Endometrium (tissue), 2 donors: ENCODE results near the gene KDF1.
A peak's percentile ranks its signal among the peaks of the same experiment; 100 is the strongest.
"Not testable (repeated sequence)": the region's sequence is repeated elsewhere in the genome, so short reads cannot be mapped to it uniquely, and the experiment has no call there.

Source experiments
- FAIRE-seq: peaks from 2 replicates; lab custom pipeline; 2012; peaks lifted over from hg19 to GRCh38; lab: Jason Lieb, UNC
- donor health status: control.
- donor health status: control.

Gene KDF1

DNA sequence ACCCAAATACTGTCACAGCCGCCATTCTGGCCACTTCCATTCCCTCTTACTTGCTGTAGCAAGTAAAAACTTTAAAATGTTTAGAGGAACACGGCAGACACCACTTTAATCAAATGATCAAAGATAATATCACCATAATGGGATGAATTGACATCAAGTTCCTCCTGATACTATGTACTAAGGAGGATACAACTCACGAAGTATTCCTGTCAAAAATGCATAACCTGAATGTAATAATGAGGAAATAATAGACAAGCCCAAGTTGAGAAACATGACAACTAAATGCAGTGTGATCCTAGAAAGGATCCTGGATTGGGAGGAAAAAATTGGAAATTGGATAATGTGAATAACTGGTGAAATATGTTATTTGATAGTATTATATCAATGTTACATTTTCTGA lies 3.9 kb downstream of the KDF1 start:
- no peak for FAIRE-seq

DNA sequence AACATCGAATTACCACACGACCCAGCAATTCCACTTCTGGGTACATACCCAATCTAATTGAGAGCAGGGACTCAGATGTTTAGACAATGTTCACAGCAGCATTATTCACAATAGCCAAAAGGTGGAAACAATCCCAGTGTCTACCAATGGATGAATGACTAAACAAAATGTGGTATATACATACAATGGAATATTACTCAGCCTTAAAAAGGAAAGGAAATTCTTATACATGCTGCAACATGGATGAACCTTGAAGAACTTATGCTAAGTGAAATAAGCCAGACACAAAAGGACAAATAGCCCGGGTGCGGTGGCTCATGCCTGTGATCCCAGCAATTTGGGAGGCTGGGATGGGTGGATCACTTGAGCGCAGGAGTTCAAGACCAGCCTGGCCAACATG lies 6.9 kb downstream of the KDF1 start:
- no peak for FAIRE-seq

DNA sequence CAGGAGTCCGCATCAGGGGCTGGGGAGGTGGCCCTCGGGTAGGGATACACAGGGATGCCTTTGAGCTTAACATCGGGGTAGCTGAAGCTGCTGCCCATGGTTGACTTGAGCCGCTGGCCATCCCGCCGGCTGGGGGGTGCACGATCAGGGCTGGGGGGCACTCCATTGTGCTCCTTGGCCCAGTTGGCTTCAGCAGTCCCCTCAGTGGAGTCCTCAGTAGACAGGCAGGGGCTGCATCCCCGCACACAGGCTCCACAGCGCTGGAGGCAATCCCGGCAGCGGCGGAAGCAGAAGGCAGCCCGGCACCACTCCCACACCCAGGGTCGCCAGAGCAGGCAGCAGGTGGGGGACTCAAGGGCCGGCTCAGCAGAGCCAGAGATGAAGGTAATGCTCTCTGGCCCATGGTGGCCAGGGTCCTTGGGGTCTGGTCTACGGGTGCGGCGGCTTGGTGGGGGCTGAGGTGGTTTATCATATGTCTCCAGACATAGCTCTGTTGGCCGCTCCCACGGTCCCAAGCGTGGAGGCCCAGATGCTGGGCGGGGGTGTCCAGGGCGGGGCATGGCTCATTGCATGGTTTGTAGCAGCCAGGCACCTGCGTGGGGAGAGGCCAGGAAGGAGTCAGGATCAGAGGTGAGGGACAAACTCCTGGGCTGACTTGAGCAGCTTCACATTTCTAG lies 8.3 kb downstream of the KDF1 start:
- no peak for FAIRE-seq

DNA sequence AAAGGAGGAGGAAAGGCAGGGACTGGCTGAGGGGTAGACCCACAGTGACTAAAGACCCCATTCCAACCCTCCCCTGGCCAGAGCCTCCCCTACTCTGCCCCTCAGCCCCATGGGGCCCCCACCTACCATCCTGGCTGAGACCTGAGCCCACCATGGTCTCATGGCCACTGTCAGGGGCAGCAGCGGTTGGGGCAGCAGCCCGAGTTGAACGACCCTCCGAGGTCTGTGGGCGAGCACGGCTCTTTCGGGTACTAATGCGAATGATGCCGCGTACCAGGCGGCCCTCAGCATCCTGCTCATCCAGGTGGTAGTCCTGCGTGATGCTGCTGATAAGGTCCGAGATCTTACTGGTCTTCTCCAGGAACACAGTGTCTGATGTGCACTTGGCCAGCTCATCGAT lies 9.1 kb downstream of the KDF1 start:
- no peak for FAIRE-seq

- no peak for FAIRE-seq
Measured at GRCh38 chr1:26950602-26951001, 9.7 kb downstream of the KDF1 start.

DNA sequence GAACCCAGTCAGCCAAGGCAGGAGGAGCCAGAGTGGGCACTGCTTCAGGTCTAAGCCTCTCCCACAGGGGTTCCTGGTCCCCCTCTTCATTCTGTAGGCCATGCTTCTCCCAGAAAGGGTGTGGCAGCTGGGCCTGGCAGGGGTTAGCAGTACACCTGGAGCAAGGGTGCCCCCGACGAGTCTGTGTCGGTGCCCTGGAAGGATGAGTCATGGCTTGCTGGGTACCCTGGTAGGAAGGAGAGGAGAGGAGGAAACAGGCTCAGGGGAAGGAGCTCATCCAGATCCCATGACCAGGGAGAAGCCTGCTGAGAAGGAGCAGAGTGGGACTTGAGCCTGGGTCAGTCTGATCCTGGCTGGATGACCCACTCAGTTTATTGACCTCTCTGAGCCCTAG lies 10.3 kb downstream of the KDF1 start:
- FAIRE-seq: no peak

DNA sequence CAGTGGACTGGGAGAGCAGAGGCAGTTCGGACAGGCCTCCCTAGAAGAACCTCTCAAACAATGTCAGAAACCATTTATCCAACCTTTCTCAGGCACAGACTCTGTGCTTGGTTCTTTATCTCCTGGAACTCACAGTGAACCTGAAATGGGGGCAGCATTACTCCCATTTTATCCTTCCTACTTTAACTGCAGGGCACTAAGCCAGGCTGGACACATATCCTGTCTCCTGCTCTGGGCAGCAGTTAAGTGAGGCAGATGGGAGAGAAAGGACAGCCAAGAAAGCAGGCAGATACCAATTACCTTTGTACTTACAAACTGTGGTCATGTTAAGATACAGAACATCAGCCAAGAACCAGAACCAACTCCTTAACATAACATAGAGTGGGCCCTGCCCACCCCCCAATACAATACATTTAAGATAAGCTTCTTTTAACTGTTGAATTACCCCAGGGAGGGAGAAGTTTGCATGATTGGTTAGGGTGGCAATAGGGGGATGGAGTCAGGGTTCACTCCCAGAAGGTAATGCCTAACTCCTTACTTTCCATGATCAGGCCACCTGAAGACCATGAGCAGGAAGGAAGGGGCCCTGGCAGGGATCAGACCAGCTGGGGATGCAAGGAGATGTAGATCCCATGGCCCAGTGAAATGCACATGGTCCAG lies 10.9 kb downstream of the KDF1 start:
- FAIRE-seq: no peak

DNA sequence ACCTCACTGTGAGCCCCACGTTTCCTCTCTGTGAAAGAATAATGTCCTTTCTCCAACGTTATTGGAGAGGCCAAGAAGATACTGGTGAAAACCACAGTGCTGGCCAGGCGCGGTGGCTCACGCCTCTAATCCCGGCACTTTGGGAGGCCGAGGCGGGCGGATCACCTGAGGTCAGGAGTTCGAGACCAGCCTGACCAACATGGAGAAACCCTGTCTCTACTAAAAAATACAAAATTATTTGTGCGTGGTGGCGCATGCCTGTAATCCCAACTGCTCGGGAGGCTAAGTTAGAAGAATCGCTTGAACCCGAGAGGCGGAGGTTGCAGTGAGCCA lies 11.6 kb downstream of the KDF1 start:
- not testable (repeated sequence) for FAIRE-seq

DNA sequence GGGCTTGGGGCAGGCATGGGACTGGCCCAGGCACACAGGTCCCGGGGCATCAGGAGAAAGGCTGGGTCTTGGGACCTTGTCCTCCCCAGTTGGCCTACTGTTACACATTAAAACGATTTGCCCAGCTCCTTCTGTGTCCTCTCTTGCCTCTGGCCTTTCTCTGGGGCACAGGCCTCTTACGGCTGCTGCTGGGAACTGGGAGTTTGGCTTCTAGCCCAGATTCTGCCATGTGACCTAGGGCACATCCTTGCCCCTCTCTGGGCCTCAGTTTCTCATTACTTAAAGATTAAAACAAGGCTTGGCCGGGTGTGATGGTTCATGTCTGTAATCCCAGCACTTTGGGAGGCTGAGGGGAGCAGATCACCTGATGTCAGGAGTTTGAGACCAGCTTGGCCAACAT lies 14.0 kb downstream of the KDF1 start:
- FAIRE-seq: no peak

DNA sequence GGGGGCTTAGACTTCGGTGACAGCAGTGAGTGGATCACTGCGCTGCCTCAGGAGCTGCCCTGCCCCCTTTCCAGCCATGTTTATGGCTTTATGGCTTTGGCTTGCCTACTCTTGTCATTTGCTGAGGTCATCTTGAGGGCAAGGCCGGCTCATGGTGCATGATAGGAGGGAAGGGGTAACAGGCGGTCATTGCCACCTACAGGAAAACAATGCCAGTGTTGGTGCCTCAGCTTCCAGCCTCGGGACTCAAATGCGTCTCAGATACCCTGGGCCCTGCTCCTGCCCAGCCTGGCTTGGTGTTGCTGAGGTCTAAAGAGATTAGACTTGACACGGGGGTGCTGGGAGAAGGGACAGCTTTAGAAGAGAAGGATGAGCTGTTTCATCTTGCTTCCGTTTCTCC lies 14.5 kb downstream of the KDF1 start:
- FAIRE-seq: no peak

- FAIRE-seq: no peak
Measured at GRCh38 chr1:26945138-26945537, 15.1 kb downstream of the KDF1 start.

- FAIRE-seq: no peak
Measured at GRCh38 chr1:26942656-26943055, 17.6 kb downstream of the KDF1 start.

- FAIRE-seq: no peak
Measured at GRCh38 chr1:26941311-26941710, 19.0 kb downstream of the KDF1 start.

GRCh38 chr1:26938659-26939025 lies 21.6 kb downstream of the KDF1 start:
- FAIRE-seq: no peak

DNA sequence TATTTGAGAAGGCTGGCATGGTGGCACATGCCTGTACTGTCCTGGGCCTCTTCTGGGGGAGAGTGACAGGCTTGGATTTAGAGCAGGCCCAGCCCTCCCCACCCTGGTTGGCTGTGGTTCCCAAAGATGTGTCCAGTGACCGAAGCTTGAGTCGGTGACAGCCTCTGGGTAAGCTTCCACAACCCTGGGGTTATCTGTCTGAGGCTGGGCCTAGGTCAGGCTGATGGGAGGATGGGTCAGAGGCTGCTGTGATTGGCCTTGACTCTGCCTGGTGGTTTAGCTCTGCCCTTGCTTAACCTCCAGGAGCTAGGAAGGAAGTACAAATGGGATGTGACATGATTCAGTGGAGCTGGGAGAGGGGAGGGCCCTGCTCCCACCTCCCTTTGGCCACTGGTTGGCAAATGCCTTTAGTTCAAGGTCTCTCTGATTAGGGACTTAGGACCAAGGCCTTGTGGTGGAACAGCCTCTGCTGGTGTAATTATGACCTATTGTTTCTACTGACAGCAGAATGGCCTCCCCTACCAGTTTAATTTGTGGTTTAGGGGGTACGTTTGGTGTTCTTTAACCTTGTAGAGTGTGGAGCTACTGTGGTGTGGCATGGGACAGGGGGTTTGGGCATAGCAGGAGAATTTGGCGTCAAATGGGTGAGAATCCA lies 22.1 kb downstream of the KDF1 start:
- FAIRE-seq: no peak

DNA sequence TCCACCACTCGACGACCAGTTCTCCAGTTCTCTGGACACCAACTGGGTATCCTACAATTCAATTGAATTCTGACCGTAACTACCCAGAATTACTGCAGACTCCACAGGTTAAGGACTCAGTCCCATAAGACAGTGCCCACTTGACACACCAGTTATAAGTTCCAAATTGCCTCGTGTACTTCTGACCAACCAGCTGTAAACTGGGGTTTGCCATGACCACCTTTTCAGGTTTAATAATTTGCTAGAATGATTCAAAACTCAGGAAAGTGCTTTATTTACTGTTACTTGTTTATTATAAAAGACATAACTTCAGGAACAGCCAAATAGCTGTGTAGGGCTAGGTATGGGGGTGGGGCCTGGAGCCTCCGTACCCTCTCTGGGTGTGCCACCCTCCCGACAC lies 23.4 kb downstream of the KDF1 start:
- FAIRE-seq: no peak

DNA sequence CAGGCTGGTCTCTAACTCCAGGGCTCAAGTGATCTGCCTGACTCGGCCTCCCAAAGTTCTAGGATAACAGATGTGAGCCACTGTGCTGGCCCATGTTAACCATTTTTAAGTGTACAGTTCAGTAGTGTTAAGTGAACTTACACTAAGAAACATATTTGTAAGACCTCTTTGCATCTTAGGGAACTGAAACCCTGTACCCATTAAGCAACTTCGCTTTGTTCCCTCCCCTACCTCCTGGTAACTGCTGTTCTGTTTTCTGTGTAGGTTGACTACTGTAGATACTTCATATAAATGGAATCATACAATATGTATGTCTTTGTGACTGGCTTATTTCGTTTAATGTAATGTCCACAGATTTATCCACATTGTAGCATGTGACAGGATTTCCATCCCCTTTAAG lies 27.7 kb downstream of the KDF1 start:
- FAIRE-seq: no peak

DNA sequence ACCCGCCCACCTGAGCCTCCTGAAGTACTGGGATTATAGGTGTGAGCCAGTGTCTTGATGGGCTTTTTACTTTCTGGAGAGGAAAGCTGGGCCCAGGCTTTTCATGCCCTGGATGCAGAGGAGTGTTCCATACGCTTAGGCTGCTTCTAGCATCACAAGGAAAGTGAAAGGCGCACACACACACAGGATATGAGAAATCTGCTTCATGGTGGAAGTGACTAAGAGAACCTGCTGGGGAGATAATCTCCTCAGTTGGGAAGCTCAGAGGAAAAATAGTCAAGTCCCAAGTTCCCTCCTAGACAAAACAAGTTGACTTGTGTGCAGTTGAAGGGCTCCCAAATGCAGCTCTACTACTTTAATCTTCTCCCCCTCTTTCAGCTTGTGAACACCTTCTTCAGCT lies 36.6 kb downstream of the KDF1 start:
- no peak for FAIRE-seq

DNA sequence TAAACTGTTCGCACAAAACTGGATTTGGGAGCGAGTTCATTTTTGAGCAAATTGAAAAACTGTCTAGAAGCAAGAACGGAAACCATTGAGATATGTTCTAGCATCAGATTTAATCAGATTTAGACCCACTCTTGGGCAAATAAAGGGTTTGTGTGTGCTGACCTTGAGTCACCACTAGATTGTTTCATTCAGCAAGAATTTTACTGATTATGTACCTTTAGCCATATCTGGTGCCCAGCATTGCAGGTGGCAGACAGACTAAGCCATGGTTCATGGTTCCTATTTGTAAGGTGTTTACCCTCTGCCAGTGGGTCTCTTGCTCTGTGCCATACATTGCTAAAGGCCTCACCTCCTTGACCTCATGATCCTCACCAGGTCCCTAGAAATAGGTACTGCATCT lies 37.4 kb downstream of the KDF1 start:
- FAIRE-seq: no peak

DNA sequence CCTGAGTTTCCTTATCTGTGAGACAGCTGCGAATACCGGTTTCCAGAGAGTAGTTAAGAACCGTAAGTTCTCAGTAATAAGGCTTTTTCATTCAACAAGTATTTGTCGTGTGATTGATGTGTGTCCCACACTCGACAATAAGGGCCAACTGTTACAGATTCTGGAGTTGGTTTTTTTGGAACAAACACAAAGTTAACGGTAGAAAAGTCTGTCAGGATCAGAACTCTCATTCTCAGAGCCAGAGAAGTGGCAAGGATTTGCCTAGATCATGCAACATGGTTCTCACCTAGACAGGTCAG lies 37.9 kb downstream of the KDF1 start:
- no peak for FAIRE-seq

DNA sequence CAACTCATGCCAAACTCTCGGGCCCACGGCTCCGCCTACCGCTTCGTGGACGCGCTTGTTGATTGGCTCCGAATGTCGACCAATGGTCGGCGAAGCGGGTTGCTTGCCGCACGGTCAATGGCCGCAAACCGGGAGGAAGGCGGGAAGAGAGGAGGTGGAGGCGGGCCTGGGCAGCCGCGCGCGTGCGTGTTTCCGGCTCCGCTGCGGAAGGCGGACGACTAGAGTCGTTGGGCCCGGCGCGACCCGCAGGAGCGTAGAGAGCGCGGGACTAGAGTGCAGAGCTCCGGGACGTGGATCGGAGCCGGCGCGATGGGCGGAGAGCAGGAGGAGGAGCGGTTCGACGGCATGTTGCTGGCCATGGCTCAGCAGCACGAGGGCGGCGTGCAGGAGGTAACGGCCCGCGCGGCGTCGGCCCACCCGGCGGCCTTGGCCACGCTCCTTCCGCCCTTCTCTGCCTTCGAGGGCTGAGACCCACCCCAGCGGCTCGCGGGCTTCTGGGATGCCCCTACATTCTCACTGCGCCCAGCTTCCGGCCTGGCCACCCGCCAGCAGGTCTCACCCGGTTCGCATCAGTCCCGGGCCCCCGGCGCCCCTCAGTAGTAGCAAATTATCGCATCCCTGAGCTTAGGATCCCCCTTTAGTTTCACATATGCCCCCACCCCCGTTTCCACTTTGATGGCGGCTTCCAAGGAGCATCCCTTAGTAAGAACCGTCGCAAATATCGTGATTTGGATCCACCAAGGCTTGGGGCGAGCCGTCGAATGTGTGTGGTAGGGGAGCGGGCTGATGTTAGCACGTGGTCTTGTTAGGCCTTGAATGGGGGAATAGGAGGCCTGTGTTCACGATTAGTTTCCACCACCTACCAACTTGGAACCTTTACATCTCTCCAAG lies 38.5 kb downstream of the KDF1 start, which contains the start of gene NUDC:
TSS of gene NUDC (plus strand) at position 204 of the 891 bp plus-strand sequence. CDS start at position 310, 106 bp downstream.
- peak; percentile 98 for FAIRE-seq

DNA sequence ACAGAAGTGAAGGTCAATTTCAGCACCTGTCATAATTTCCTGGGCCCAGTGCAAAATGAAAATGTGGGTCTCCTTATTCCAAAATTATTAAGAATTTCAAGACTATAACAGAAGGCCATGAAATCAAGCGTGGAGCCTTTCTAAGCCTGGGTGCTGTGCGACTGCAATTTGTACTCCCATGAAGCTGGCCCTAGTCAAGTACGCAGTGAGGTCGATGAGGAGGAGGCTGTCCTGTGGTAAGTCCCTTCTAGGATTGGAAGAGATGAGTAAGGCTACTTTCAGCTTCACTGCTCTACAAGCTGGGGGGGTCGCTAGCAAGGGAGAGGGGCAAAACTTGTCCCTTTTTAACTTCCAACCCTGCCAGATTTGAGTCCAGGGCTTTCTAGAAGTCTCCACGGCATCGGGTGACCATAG lies 39.1 kb downstream of the KDF1 start:
- no peak for FAIRE-seq
